Brain microvascular endothelial cell (primary cell): ENCODE data around the gene KDELR1.

Source experiments
- DNase-seq: peaks from one replicate; pipeline ENCODE4 v3.0.0-alpha.2; 2020
- H3K27ac ChIP-seq: fragments of 250-450 bp; sonication (Bioruptor Pico); 2 replicates; pipeline ENCODE4 v1.5.1; 2020; ENCODE audit warnings: mild to moderate bottlenecking, moderate library complexity
- H3K27me3 ChIP-seq: fragments of 250-450 bp; sonication (Bioruptor Pico); replicated peaks from 2 replicates; pipeline ENCODE4 v1.5.1; 2020; ENCODE audit warnings: mild to moderate bottlenecking
- H3K36me3 ChIP-seq: fragments of 250-450 bp; sonication (Bioruptor Pico); replicated peaks from 2 replicates; pipeline ENCODE4 v1.5.1; 2020; ENCODE audit warnings: mild to moderate bottlenecking
- H3K4me3 ChIP-seq: 2 replicates; pipeline ENCODE4 v1.5.1; 2011; ENCODE audit warnings: low read depth, mild to moderate bottlenecking, control low read depth, low read length, moderate library complexity
- in situ Hi-C: cut with HindIII; loops from 2 replicates; pipeline ENCODE4 v1.10.0; 2017; ENCODE audit warnings: low sequenced_read_pairs, low pct_ligation_motif_present
- TF ChIP-seq, protein P1 (sequence below): IDR thresholded peaks from 2 replicates; pipeline ENCODE4 v1.5.1; 2011; ENCODE audit warnings: low read depth, mild to moderate bottlenecking, moderate library complexity, low read length, control low read depth, inconsistent platforms; ENCODE audit errors: missing control alignments

The KDELR1 gene

GRCh38 chr19:48400018-48400742 lies 8.8 kb upstream of the KDELR1 start:
- TF ChIP-seq, protein P1, sequence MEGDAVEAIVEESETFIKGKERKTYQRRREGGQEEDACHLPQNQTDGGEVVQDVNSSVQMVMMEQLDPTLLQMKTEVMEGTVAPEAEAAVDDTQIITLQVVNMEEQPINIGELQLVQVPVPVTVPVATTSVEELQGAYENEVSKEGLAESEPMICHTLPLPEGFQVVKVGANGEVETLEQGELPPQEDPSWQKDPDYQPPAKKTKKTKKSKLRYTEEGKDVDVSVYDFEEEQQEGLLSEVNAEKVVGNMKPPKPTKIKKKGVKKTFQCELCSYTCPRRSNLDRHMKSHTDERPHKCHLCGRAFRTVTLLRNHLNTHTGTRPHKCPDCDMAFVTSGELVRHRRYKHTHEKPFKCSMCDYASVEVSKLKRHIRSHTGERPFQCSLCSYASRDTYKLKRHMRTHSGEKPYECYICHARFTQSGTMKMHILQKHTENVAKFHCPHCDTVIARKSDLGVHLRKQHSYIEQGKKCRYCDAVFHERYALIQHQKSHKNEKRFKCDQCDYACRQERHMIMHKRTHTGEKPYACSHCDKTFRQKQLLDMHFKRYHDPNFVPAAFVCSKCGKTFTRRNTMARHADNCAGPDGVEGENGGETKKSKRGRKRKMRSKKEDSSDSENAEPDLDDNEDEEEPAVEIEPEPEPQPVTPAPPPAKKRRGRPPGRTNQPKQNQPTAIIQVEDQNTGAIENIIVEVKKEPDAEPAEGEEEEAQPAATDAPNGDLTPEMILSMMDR: no peak
- in situ Hi-C loops: no loop called here
- H3K4me3 ChIP-seq: no peak overlapping the region
- DNase-seq: peak; percentile 88
- no peaks in the 10 kb centered on the region for H3K27me3 ChIP-seq
- no peaks in the 10 kb centered on the region for H3K36me3 ChIP-seq
- peak overlapping the region; percentile 48 for H3K27ac ChIP-seq

DNA sequence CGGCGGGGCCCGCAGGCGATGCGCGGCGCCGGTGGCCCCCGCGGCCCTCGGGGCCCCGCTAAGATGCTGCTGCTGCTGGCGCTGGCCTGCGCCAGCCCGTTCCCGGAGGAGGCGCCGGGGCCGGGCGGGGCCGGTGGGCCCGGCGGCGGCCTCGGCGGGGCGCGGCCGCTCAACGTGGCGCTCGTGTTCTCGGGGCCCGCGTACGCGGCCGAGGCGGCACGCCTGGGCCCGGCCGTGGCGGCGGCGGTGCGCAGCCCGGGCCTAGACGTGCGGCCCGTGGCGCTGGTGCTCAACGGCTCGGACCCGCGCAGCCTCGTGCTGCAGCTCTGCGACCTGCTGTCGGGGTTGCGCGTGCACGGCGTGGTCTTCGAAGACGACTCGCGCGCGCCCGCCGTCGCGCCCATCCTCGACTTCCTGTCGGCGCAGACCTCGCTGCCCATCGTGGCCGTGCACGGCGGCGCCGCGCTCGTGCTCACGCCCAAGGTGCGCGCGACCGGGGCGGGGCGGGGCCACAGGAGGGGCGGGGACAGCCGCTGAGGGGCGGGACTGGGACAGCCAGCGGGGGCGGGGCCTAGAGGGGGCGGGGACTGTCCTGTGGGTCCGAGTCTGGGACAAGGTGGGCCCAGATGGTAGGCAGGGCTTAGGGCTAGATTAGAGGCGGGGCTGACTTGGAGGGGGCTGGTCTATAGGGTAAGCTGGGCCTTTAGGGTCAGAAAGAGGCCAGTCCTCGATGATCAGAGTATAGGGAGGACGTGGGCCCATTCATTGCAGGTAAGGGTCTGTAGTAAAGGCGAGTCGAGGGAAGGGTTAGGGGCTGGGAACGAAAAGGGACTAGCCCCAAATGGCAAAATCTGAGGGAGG lies 7.3 kb upstream of the KDELR1 start:
- TF ChIP-seq, protein P1: no peak

DNA sequence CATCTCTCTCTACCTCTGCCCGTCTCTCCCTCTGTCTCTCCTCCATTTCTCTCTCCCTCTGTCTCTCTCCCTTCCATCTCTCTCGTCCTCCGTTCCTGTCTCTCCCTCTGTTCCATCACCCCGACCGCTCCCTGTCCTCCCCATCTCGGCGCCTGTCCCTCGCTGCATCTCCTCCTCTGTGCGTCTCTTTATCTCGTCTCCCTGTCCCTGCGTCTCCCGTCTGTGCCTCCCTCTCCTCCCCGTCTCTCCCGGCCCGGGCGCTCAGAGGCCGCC lies 6.7 kb upstream of the KDELR1 start:
- no peak for DNase-seq
- peak overlapping the region; percentile 26 for H3K27ac ChIP-seq
- peak overlapping the region; percentile 59 for H3K4me3 ChIP-seq
- in situ Hi-C loops: no loop called here
- no peaks in the 10 kb centered on the region for H3K36me3 ChIP-seq
- TF ChIP-seq, protein P1: no peak
- H3K27me3 ChIP-seq: peaks cover 8% of the 10 kb centered on the region

More for the DNA sequence above, 7.3 kb upstream of the KDELR1 start:
- in situ Hi-C loops: no loop called here
- peak; percentile 63 for DNase-seq
- H3K36me3 ChIP-seq: no peaks in the 10 kb centered on the region
- H3K4me3 ChIP-seq: peak overlapping the region; percentile 59
- H3K27me3 ChIP-seq: peaks cover 8% of the 10 kb centered on the region
- peak overlapping the region; percentile 39 for H3K27ac ChIP-seq

GRCh38 chr19:48397263-48398101 lies 6.1 kb upstream of the KDELR1 start:
- DNase-seq: no peak
- Histone ChIP-seq H3K27ac (no peak overlapping the region), H3K36me3 (no peaks in the 10 kb centered on the region), H3K27me3 (peaks cover 8% of the 10 kb centered on the region), H3K4me3 (peak overlapping the region; percentile 59)
- TF ChIP-seq, protein P1: no peak
- in situ Hi-C loops: no loop called here

- peaks cover 8% of the 10 kb centered on the region for H3K27me3 ChIP-seq
- TF ChIP-seq, protein P1: no peak
- no peaks in the 10 kb centered on the region for H3K36me3 ChIP-seq
- in situ Hi-C loops: no loop called here
- no peak overlapping the region for H3K27ac ChIP-seq
- DNase-seq: no peak
- H3K4me3 ChIP-seq: no peak overlapping the region
Measured at GRCh38 chr19:48396824-48397176, 5.4 kb upstream of the KDELR1 start.
